GM21360 (cell line): ENCODE measurements around the gene PSTPIP1.
"Not testable (repeated sequence)": the region's sequence is repeated elsewhere in the genome, so short reads cannot be mapped to it uniquely, and the experiment has no call there.

Source experiments
- ATAC-seq: cut with Tn5 transposase; IDR thresholded peaks from one replicate; pipeline ENCODE4 v1.9.1; 2021; ENCODE audit warnings: mild to moderate bottlenecking, moderate library complexity; ENCODE audit not compliant: unreplicated experiment

Gene PSTPIP1

DNA sequence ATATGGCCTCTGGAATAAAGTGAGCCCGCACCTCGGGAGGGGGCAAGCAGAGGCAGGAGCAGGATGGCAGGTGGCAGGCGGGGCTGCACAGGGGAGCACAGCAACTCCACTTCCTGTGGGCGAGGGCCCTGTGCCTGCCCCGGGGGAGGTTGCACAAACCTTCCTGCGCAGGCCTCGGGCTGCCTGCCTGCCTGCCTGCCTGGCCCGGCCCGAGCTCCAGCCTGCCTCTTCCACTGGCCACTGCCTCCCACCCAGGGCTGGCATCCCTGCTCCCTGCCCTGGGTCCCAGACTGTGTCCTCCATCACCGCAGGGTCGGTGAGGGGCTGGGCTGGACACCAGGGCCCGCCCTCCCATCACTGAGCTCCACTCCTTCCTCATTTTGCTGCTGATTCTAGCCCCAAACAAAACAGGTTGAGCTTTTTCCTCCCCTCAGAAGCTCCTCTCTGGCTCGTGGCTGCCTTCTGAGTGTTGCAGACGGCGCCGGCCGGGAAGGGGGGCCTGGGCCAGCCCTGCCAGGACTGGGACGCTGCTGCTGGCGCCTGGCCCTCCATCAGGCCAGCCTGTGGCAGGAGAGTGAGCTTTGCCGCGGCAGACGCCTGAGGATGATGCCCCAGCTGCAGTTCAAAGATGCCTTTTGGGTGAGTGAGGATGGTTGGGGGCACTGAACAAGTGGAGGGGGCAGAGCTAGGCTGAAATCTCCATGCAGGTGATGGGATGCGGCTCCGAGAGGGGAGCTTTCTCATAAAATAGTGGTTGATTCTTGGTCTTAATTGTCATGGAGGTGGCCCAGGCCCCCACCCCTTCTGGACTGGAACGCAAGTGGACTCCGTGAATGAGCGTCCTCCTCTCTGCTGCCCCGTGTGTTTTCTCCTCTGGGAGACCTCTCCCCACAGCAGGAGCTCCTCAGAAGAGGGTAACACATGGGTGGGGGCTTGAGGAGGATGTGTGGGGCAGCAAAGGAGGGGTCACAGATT, at the start of gene PSTPIP1:
Gene PSTPIP1 (plus strand): TSS at position 156 of the 975 bp plus-strand sequence. CDS start 448 bp downstream, at position 604.
- no peak for ATAC-seq

DNA sequence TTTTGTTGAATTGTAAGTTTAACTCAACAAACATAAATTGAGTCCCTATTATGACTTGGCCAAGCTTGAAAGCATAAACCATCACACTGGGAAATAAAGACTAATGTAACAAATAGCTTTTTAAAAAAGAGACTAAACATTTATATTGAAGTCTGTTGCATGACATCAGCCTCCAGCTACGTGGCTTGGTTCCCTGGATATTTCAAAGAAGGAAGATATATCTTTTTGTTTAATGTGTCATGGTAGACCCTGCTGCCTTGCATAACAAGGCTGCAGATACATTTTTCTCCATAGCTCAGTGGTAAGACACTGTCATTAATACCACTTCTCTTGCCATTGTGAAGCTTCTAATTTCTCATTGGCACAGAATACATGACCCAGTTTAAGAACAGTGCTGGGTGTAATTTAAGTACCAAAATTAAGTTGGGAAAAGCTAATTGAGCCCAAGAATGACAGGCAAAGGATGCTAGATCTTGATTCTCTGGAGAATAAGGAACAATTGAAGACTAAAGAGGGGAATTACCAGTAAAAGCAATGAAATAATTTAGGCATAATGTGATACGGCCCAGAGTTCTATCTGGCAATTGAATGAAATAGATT, 49.3 kb upstream of the PSTPIP1 start:
- ATAC-seq: no peak

DNA sequence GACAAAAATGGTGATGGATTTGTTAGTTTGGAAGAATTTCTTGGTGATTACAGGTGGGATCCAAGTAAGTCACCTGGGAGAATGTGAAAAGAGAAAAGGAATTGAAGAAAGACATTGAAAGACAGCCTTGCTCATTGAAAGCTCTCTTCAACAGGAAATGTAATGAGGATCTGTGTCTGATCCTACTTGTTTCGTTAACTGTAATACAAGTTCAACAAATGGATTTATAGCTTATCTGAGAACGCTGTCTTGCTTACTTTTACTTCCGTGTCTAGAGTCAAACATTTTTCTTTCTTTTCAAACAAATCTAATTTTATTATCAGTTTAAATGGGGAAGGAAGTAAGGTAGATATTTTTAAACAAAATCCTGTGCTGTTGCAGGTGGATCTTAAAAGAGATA, 47.5 kb upstream of the PSTPIP1 start:
- no peak for ATAC-seq

DNA sequence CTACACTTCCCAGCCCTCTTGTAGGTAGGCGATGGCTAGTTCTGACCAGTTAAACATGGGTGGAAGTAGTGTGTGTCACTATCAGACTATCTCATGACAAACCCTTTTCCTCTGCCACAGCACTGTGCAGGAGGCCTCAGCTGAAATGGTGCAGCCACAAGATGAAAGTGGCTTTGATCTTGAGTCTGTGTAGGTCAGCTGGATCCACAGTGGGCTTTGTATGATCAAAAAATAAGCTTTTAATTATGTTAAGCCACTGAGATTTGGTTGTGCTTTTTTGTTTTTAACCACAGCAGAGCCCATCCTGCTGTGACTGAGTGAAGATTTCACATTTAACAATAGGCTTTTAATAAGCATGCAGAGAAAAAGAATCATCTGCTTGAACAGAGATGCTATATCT, 43.7 kb upstream of the PSTPIP1 start:
- ATAC-seq: no peak

DNA sequence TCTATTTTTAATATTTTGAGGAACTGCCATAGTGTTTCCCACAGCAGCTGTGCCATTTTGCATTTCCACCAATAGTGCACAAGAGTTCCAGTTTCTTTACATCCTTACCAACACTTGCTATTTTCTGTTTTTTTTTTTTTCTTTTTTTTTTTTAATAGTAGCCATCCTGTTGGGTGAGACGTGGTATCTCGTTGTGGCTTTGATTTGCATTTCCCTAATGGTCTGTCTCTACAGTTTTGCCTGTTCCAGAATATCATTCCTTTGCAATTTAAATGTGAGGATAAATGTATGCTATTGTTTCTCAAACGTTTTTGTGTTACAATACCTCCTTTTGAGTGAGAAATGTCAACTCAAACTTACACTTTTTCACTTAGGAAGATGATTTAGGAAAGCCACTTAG, 41.0 kb upstream of the PSTPIP1 start:
- ATAC-seq: no peak

DNA sequence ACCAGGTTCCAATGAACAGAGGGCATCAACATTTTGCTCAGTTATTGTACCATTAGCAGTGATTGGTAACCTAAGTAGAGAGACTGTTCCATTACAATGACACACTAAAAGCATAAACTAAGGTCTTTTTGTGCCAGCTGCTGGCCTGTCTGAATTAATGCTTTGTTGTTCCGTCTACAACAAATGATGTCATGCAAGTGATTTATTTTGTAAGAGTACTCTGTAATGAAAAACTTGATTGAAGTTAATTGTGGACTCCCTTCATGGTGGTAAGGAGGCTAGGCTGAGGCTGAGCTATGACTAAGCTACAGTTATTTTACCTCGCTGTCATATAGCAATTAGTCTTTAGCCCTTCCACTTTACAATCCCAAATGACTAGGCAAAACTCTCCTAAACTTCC, 40.2 kb upstream of the PSTPIP1 start:
- ATAC-seq: no peak

DNA sequence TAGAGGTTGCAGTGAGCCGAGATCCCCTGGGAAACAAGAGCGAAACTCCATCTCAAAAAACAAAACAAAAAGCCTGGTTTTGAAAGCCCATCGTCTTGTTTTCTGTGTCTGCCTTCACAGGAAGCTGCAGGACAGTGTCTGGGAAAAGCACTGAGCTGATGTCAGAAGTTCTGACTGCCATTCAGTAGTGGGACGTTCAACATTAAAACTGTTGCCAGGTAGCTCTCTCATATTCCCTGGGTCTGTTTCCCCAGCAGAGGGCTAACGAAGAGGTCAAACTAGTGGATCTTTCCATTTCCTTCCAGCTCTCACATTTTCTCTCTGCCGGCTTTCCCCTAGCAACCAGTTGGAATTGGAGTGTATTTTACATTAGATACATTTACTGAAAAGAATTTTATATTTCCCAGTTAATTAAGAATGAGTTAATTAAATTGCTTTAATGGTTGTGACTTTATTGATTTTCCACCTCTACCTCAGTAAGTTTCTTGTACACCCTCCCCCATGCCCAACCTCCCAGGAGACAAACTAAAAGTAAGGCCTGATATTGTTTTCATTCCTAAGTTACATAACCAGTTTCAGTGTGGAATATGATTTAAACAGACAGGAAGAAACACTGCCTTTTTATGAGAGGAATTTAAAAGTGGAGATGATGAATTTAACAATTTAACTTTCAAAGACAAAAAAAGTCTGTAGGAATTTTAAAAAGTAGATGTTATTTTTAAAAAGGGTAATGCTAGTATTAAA, 33.5 kb upstream of the PSTPIP1 start:
- no peak for ATAC-seq

DNA sequence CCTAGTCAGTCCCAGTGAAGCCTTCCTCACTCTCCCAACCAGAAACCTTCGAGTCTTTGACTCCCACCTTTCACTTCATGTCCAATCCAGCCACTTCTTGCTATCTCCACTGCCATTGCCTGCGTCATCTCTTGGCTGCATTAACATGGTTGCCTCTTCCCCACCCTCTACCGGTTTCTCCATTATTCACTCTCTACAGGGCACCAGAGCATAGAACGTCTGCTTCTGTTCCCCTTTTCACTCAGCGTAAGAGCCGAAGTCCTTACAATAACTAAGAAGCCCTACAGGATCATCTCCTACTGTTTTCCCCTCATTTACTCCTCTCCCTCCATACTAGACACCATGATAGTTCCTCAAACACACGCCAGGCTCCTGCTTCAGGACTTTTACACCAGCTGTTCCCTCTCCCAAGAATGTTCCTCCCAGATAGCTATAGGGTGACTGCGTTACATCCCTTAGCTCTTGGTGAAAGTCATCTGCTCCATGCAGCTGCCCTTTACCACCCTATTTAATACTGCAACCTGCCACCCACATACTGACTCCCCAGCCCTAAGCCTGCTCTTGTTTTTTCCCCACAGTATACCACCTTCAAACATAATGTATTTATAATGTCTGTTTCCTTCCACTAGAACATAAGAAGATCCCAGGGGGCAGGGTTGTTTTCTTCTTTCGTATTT, 32.5 kb upstream of the PSTPIP1 start:
- ATAC-seq: no peak

DNA sequence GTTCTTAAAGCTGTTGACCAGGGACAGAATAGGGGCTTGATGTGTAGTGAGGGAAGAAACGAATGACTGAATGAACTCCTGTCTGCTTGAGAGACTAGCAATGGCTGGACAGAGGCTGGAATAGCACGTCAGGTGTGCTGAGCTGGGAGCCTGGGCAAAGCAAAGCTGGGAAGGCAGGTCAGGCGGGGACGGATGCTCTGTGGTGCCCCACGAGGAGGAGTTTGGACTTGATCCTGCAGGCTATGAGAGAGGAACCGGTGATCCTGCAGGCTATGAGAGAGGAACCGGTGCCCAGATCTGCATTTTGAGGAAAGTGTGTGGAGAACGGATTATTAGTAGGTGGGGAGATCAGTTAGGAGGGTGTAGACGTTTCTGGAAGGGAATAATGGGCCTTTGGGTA, 31.3 kb upstream of the PSTPIP1 start:
- ATAC-seq: no peak

DNA sequence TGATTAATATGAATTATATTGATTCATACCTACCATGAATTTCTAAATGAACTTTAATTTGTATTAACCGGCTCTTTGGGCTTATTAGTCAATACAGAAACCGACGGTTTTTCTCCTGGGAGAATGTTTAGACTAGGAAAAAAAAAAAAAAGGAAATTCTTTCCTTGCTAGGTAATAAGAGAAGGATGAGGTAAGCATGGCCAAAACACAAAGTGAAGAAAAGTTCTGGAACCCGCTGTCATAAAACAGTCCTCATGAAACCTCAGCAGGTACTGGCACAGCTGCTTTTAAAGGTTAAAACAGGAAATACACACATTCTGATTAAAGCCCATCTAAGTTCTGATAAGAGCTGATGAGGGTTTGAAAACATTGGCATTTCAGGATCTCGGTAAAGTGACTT, 30.8 kb upstream of the PSTPIP1 start:
- no peak for ATAC-seq

DNA sequence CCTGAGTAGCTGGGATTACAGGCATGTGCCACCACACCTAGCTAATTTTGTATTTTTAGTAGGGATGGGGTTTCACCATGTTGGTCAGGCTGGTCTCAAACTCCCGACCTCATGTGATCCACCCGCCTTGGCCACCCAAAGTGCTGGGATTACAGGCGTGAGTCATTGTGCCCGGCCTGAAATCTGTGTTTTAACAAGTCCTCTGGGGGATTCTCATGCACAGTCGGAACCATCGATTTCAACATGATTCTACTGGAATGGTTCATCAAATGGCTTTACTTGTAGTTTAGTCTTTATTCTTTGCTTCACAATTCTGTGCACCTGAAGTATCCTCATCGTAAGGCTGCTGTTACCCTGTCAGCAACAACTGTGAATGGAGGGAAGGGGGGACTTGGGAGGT, 28.9 kb upstream of the PSTPIP1 start:
- not testable (repeated sequence) for ATAC-seq

DNA sequence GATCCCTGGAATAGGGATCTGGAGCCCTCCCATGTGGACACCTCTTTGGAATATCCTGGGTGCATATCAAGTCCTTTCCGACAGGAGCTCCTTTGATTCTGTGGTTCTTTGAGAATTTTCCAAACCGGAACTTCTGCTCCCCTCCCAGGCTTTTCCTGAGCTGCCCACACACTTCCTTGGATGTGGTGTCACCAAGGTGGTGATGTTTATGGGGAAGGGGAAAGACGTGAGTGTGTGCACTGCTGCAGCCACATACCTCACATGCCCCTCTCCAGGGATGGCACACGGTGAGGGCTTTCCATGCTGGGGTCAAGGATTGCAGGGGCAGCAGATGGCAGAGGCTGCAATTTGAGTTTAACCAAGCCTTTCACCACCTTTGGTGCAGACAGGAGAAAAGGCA, 27.9 kb upstream of the PSTPIP1 start:
- no peak for ATAC-seq

DNA sequence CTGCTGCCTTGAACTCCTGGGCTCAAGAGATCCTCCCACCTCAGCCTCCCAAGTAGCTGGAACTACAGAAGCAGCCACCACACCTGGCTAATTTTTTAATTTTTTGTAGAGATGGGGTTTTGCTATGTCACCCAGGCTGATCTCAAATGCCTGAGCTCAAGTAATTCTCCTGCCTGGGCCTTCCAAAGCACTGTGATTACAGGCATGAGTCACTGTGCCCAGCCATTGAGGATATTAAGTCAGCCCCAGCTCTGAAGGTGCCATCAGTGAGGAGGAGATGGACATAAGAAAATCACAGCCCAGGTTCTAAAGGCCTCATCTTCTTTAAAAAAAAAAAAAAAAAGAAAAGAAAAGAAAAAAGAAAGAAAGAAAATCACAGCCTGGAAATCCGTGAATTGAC, 26.6 kb upstream of the PSTPIP1 start:
- no peak for ATAC-seq

DNA sequence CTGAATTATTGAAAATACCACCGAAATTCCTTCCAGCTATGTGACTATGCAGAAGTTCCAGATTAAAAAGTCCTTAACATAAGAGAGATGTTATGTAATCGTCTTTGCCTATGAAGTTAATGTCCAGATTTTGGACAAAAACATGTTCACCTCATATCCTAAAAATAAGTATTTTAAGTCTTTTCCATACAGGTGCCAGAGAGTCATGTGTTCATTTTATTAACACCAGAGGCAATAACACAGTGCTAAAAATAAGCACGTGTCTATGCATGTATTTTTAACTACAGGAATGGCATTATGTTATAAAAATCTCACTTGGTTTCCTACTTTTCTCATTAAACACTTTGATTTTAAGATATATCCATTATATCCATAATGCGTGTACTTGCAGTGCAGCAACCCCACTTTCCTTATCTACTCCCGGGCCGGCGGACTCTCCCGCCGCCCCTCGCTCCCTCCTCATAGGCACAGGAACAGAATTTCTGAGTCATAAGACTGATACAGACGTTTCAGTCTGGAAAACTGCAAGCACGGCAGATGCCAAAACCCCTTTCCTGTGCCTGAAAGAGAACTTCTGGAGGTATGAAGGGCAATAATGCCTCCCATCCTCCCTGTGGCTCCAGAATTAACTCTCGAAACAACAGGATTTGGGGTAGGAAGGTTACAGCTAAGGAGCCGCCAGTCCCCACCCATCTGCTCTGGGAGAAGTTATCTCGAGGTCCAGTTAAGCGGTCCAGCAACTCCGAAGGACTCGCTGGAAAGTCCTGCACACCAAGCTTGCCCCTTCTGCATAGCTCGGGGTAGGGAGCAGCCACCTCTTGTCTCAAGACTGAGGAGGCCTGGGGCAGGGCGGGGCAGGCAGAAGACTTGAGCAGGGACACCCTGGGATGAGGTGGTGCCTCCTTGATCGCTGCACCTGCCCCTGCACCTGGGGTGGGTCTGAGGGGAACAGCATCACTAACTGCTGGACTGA, 22.3 kb upstream of the PSTPIP1 start:
- no peak for ATAC-seq

DNA sequence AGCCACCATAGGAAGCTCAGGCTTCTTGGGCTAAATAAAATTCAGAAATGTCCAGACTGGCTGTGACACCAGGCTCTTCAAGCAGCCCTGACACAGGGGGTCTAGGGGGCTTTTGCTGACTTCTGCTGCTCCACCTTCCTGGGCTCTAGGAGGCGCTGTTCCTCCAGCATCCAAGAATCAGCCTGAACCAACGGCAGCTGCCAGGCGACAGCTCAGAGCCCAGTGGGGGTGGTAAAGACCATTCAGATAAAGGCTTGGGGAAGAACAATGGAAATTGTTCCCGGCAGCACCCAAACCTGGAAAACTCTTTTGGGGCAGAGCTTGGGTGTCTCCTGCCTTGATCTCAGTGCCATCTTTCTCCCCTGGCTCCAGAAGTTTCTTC, 21.6 kb upstream of the PSTPIP1 start:
- no peak for ATAC-seq

DNA sequence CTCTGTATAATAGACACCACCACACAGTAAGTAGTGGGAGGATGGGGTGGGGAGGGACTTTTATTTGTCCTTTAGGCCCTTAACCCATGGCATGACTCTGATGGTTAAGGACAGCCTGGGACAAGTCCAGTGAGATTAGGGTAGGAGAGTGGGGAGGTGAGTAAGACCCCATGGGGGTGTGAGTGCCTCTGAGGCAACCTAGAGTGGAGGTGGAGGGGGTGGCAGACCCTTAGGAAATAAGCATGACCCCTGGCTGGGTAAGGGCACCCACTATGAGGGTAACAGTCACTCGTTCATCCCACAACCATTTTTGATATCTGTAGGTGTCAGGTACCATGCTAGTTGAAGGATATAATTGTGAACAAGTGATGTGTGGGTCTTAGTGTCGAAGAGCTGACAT, 21.0 kb upstream of the PSTPIP1 start:
- ATAC-seq: no peak

DNA sequence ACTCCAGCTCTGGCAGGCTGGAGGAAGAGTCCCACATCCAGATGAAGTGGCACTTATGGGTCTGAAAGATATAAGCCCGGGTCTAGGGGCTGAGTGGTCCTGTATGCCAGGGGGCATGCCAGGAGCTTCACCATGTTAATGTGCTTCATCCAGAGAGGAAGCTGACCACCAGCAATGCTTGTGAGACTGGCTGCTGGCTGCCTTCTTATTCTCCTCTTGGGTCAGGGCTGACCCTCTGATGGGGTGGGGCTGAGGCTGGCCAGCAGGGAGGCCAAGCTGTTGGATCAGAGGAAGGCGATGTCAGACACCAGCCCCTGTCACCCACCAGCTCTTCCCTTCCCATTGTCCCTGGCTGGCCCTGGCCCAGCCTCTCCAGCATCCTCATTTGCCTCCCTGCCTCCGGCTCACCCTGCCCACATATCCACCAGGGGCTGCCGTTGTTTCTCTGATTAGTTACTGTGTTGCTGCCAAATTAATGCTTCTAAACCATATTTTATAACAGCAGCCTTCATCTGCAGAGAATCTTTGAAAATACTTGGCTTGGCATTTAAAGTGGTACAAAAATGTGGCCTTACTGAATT, 20.4 kb upstream of the PSTPIP1 start:
- no peak for ATAC-seq

DNA sequence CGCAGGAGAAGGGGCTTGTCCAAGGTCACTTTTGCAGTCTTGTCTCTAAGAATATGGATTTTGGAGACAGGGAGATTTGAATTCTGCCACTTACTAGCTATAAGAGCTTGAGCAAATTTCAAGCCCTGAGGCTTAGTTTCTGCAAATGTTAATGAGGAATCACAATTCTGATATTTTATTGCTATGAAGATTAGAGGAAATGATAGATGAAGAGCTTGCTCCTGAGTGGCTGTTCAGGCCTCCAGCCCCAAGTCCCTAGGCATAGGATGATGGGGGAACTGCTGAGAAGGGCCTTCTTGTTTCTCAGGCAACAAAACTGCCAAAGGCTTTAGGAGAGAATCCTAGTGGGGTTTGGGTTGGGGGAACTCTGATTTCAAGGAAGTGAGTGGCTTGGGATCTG, 18.8 kb upstream of the PSTPIP1 start:
- ATAC-seq: no peak

DNA sequence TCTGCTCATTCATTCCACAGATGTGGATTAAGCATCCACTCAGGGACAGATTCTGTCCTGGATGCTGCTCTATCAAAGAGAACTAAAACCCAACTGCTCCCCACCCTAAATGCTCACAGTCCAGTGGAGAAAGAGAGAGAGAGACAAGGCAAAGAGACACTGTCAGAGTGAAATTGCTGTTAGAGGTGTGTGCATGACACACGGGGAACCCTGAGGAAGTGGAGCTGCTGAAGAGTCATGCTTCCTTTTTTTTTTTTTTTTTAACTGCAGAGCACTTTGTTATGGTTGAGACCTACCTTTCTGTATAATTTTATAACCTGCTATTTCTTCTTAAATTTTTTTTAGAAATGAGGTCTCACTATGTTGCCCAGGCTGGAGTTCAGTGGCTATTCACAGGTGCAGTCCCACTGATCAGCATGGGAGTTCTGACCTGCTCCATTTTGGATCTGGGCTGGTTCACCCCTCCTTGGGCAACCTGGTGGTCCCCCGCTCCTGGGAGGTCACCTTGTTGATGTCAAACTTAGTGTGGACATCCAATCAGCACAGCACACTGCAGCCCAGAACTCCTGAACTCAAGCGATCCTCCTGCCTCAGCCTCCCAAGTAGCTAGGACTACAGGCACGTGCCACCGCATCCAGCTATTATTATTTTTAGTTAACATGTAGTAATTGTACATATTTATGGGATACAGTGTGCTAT, 18.2 kb upstream of the PSTPIP1 start:
- ATAC-seq: no peak
